Fibroblast of lung (primary cell): ENCODE results near the gene TOPAZ1. TPM values are rescaled to one million over a fixed set of nuclear protein-coding genes. Genes with fewer than 3 reads are reported as not detected.

Experiments
- DNase-seq, 2 donors: peaks; one replicate each; pipeline versions ENCODE4 v3.0.0 to v3.0.0-alpha.2; 2010; ENCODE audit warnings: low read depth in 2 of 2
- H2AFZ ChIP-seq: 2 replicates; pipeline ENCODE4 v1.5.1; 2012; ENCODE audit warnings: low read length, control low read depth, inconsistent platforms
- H3K27ac ChIP-seq: 2 replicates; pipeline ENCODE4 v1.5.1; 2011; ENCODE audit warnings: low read length, control low read depth; ENCODE audit not compliant: insufficient read depth
- H3K27me3 ChIP-seq: 2 replicates; pipeline ENCODE4 v1.5.1; 2011; ENCODE audit warnings: mild to moderate bottlenecking, low read length; ENCODE audit not compliant: control insufficient read depth, insufficient read depth
- H3K36me3 ChIP-seq: 2 replicates; pipeline ENCODE4 v1.5.1; 2011; ENCODE audit warnings: low read length; ENCODE audit not compliant: control insufficient read depth, insufficient read depth
- H3K4me1 ChIP-seq: 2 replicates; pipeline ENCODE4 v1.5.1; 2011; ENCODE audit warnings: low read length; ENCODE audit not compliant: control insufficient read depth, insufficient read depth; ENCODE audit errors: extremely low read depth
- H3K4me2 ChIP-seq: 2 replicates; pipeline ENCODE4 v1.5.1; 2011; ENCODE audit warnings: low read length, control low read depth; ENCODE audit not compliant: insufficient read depth; ENCODE audit errors: extremely low read depth
- H3K4me3 ChIP-seq, 4 experiments: fragments of 200-600 bp in 1 of 4; sonication (generic) in 1 of 4; replicated peaks in 1 of 4; 2 replicates each; pipeline ENCODE4 v1.5.1; 2011 to 2016; ENCODE audit warnings: low read length in 4 of 4, low read depth in 3 of 4, mild to moderate bottlenecking in 3 of 4, control low read depth in 2 of 4, inconsistent platforms in 1 of 4, mixed read lengths in 1 of 4; ENCODE audit not compliant: insufficient read depth in 1 of 4; ENCODE audit errors: control extremely low read depth in 1 of 4
- H3K79me2 ChIP-seq: 2 replicates; pipeline ENCODE4 v1.5.1; 2012; ENCODE audit warnings: mild to moderate bottlenecking, low read length, inconsistent platforms; ENCODE audit not compliant: control insufficient read depth, insufficient read depth
- H3K9ac ChIP-seq: 2 replicates; pipeline ENCODE4 v1.5.1; 2011; ENCODE audit warnings: mild to moderate bottlenecking, low read length, control low read depth; ENCODE audit not compliant: insufficient read depth
- H3K9me3 ChIP-seq: 2 replicates; pipeline ENCODE4 v1.5.1; 2012; ENCODE audit warnings: low read depth, low read length; ENCODE audit not compliant: control insufficient read depth, insufficient read depth
- H4K20me1 ChIP-seq: 2 replicates; pipeline ENCODE4 v1.5.1; 2011; ENCODE audit warnings: low read length; ENCODE audit not compliant: control insufficient read depth, insufficient read depth; ENCODE audit errors: extremely low read depth
- EZH2 ChIP-seq: IDR thresholded peaks from 2 replicates; pipeline ENCODE4 v1.5.1; 2012; ENCODE audit warnings: low read length, control low read depth, mild to moderate bottlenecking; ENCODE audit errors: missing control alignments
- polyA plus RNA-seq, 2 donors: library from polyadenylated mRNA; depleted of rRNA in 1 of 2; stranded (reverse) in 1 of 2; unstranded in 1 of 2; fragments of >200 nt; gene quantifications; 2 replicates each; pipeline ENCODE4 v1.2.1, GENCODE V29; 2011 to 2012; ENCODE audit warnings: missing spikeins in 1 of 2
- total RNA-seq: library from RNA; depleted of rRNA; stranded (reverse); fragments of >200 nt; gene quantifications from 2 replicates; pipeline ENCODE4 v1.2.1, GENCODE V29; 2014
- TF ChIP-seq, protein P1 (sequence below), 2 donors: IDR thresholded peaks in 1 of 2; conservative IDR thresholded peaks in 1 of 2; 1 replicate in 1 of 2; 2 replicates in 1 of 2; pipeline ENCODE4 v1.5.1; 2011 to 2012; ENCODE audit warnings: low read length in 2 of 2, control low read depth in 1 of 2, inconsistent platforms in 1 of 2, low read depth in 1 of 2, mild to moderate bottlenecking in 1 of 2

The TOPAZ1 gene
- total and polyA plus RNA-seq, 2 donors (not counting 1 experiment from before 2014, with no cell fraction given), result not detected

DNA sequence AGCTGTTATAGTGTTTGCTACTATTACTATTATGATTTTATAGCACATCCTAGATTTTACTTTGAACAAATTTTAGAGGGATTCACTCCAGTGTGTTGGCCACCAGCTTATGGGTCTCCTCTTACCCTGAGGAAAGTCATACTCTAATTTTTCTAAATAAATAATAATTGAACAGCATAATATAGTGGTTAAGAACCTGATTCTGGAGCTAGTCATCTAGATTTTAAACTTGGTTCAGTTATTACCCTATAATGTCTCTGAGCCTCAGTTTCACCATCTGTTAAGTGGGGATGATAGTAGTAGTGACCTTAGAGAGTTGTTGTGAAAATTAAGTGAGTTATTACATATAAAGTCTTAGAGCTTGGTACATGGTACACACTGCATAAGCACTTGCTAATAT, 30.7 kb upstream of the TOPAZ1 start:
- Histone ChIP-seq H2AFZ (no peak overlapping the region), H3K79me2 (no peaks in the 10 kb centered on the region), H3K27me3 (no peaks in the 10 kb centered on the region), H3K36me3 (no peaks in the 10 kb centered on the region), H3K4me3 (no peak overlapping the region), H3K9me3 (no peaks in the 10 kb centered on the region), H4K20me1 (no peaks in the 10 kb centered on the region), H3K9ac (no peak overlapping the region), H3K4me1 (no peaks in the 10 kb centered on the region), H3K27ac (no peak overlapping the region), H3K4me2 (no peak overlapping the region)
- DNase-seq, result no peak
- no peak for TF ChIP-seq EZH2
- TF ChIP-seq, protein P1, sequence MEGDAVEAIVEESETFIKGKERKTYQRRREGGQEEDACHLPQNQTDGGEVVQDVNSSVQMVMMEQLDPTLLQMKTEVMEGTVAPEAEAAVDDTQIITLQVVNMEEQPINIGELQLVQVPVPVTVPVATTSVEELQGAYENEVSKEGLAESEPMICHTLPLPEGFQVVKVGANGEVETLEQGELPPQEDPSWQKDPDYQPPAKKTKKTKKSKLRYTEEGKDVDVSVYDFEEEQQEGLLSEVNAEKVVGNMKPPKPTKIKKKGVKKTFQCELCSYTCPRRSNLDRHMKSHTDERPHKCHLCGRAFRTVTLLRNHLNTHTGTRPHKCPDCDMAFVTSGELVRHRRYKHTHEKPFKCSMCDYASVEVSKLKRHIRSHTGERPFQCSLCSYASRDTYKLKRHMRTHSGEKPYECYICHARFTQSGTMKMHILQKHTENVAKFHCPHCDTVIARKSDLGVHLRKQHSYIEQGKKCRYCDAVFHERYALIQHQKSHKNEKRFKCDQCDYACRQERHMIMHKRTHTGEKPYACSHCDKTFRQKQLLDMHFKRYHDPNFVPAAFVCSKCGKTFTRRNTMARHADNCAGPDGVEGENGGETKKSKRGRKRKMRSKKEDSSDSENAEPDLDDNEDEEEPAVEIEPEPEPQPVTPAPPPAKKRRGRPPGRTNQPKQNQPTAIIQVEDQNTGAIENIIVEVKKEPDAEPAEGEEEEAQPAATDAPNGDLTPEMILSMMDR (conservative IDR thresholded peaks at IDR 0.05 in 1 of 2, IDR thresholded peaks at IDR 0.05 in 1 of 2; ENCODE audit: low read depth in 1 of 2, low read length in 2 of 2), result no peak

GRCh38 chr3:44222337-44222736, 19.3 kb upstream of the TOPAZ1 start:
- no peak for TF ChIP-seq EZH2
- TF ChIP-seq, protein P1 (conservative IDR thresholded peaks at IDR 0.05 in 1 of 2, IDR thresholded peaks at IDR 0.05 in 1 of 2; ENCODE audit: low read depth in 1 of 2, low read length in 2 of 2), result no peak
- Histone ChIP-seq H3K4me1 (no peaks in the 10 kb centered on the region), H3K4me3 (no peak overlapping the region), H3K36me3 (no peaks in the 10 kb centered on the region), H2AFZ (no peak overlapping the region), H3K9me3 (no peaks in the 10 kb centered on the region), H3K4me2 (no peak overlapping the region), H4K20me1 (no peaks in the 10 kb centered on the region), H3K79me2 (no peaks in the 10 kb centered on the region), H3K27ac (no peak overlapping the region), H3K9ac (no peak overlapping the region), H3K27me3 (no peaks in the 10 kb centered on the region)
- no peak for DNase-seq

DNA sequence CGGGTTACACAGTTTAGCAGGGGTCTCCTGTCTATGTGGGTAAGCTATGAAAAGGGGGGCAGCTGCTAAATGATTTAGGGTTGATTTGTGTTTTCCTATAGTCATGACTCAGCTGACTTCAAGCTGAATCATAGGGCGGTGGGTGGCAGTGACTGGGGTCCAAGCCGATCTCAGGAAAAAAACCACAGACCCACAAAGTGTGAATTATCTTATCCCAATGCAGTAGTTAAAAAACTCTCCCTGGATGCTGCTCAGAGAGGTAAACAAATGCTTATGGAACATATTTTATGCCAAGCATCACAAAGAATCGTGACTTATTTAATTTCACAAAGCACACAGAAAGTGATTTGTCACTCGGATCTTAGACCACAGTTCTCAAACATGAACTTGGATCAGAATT, 18.4 kb upstream of the TOPAZ1 start:
- TF ChIP-seq, protein P1 (conservative IDR thresholded peaks at IDR 0.05 in 1 of 2, IDR thresholded peaks at IDR 0.05 in 1 of 2; ENCODE audit: low read depth in 1 of 2, low read length in 2 of 2), result no peak
- TF ChIP-seq EZH2, result no peak
- Histone ChIP-seq H3K4me3 (no peak overlapping the region), H3K27ac (no peak overlapping the region), H3K9me3 (no peaks in the 10 kb centered on the region), H3K9ac (no peak overlapping the region), H4K20me1 (no peaks in the 10 kb centered on the region), H3K4me2 (no peak overlapping the region), H3K4me1 (no peaks in the 10 kb centered on the region), H3K27me3 (no peaks in the 10 kb centered on the region), H3K79me2 (no peaks in the 10 kb centered on the region), H2AFZ (no peak overlapping the region), H3K36me3 (no peaks in the 10 kb centered on the region)
- DNase-seq, result peak in 1 of 2 donors; percentile 65
